ENCODE results near the gene TTC21A. TPM values are rescaled to one million over a fixed set of nuclear protein-coding genes. Genes with fewer than 3 reads are reported as not detected.
A peak's percentile ranks its signal among the peaks of the same experiment; 100 is the strongest.

The TTC21A gene
- total RNA-seq, 2 experiments from 2014 or later: 0.69 to 0.79 TPM

GRCh38 chr3:39180183-39180545 is 72.7 kb downstream of the TTC21A start:
- peaks cover 2% of the 10 kb centered on the region for H3K9me3 Mint-ChIP-seq
- intact Hi-C loops (cut with micrococcal nuclease): loop anchor here (5.0 kb wide), 1 partner anchor 33 kb away; no protein-coding TSS in a partner anchor
- peak; percentile 15 for ATAC-seq
- H3K36me3 Mint-ChIP-seq (ENCODE audit: low read depth): no peaks in the 10 kb centered on the region
- peak overlapping the region; percentile 16 for H3K27ac Mint-ChIP-seq
- no peak for TF ChIP-seq CTCF (IDR thresholded peaks at IDR 0.05)
- CTCF ChIA-PET: interaction anchor here (1.0 to 4.7 kb wide), 3 partner anchors 10 to 113 kb away, joined by 4 to 36 read pairs (median 29); no protein-coding TSS in a partner anchor
- POLR2A ChIA-PET: interaction anchor here (0.9 kb wide), 1 partner anchor 10 kb away, joined by 3 read pairs; no protein-coding TSS in a partner anchor
- peaks cover 54% of the 10 kb centered on the region for H3K4me1 Mint-ChIP-seq (ENCODE audit: low read depth)
- H3K27me3 Mint-ChIP-seq: no peaks in the 10 kb centered on the region
- H3K4me3 Mint-ChIP-seq: peak overlapping the region; percentile 69
- DNase-seq: peak; percentile 48

GRCh38 chr3:39180546-39181346 is 73.3 kb downstream of the TTC21A start:
- Mint-ChIP-seq H3K9me3 (no peaks in the 10 kb centered on the region), H3K4me3 (peak overlapping the region; percentile 69), H3K27ac (peak overlapping the region; percentile 71), H3K27me3 (no peaks in the 10 kb centered on the region), H3K36me3 (ENCODE audit: low read depth) (no peaks in the 10 kb centered on the region), H3K4me1 (ENCODE audit: low read depth) (peaks cover 52% of the 10 kb centered on the region)
- ChIA-PET CTCF (interaction anchor here (0.9 to 4.7 kb wide), 3 partner anchors 10 to 111 kb away, joined by 3 to 36 read pairs (median 29); no protein-coding TSS in a partner anchor), POLR2A (interaction anchor here (0.9 kb wide), 1 partner anchor 9 kb away, joined by 3 read pairs; no protein-coding TSS in a partner anchor)
- intact Hi-C loops (cut with micrococcal nuclease): loop anchor here (5.0 kb wide), 1 partner anchor 33 kb away; no protein-coding TSS in a partner anchor
- ATAC-seq (peak; percentile 79), DNase-seq (peak; percentile 92)
- TF ChIP-seq CTCF (IDR thresholded peaks at IDR 0.05): no peak

GRCh38 chr3:39181408-39182335 is 74.2 kb downstream of the TTC21A start:
- peak overlapping the region; percentile 71 for H3K27ac Mint-ChIP-seq
- H3K4me1 Mint-ChIP-seq (ENCODE audit: low read depth): peaks cover 43% of the 10 kb centered on the region
- POLR2A ChIA-PET: interaction anchor here (0.7 kb wide), 2 partner anchors 12 to 45 kb away, joined by 3 to 4 read pairs; no protein-coding TSS in a partner anchor
- CTCF ChIA-PET: interaction anchor here (0.6 to 1.2 kb wide), 5 partner anchors 9 to 110 kb away, joined by 3 to 7 read pairs (median 3); no protein-coding TSS in a partner anchor
- ATAC-seq (no peak), DNase-seq (no peak)
- intact Hi-C loops (cut with micrococcal nuclease): loop anchor here (5.0 kb wide), 1 partner anchor 34 kb away; no protein-coding TSS in a partner anchor
- no peaks in the 10 kb centered on the region for H3K27me3 Mint-ChIP-seq
- no peaks in the 10 kb centered on the region for H3K36me3 Mint-ChIP-seq (ENCODE audit: low read depth)
- no peaks in the 10 kb centered on the region for H3K9me3 Mint-ChIP-seq
- peak overlapping the region; percentile 59 for H3K4me3 Mint-ChIP-seq
- peak; percentile 33 for TF ChIP-seq CTCF (IDR thresholded peaks at IDR 0.05)

GRCh38 chr3:39183211-39184080 is 76.0 kb downstream of the TTC21A start:
- ChIA-PET CTCF (interaction anchor here (1.1 to 18.8 kb wide), 2 partner anchors 9 to 106 kb away, joined by 3 to 754 read pairs; partner anchors contain the start of gene XIRP1), POLR2A (interaction anchor here (0.8 kb wide), 1 partner anchor 10 kb away, joined by 4 read pairs; no protein-coding TSS in a partner anchor)
- no peak for TF ChIP-seq CTCF (IDR thresholded peaks at IDR 0.05)
- Mint-ChIP-seq H3K27ac (no peak overlapping the region), H3K36me3 (ENCODE audit: low read depth) (no peaks in the 10 kb centered on the region), H3K4me3 (no peak overlapping the region), H3K9me3 (no peaks in the 10 kb centered on the region), H3K4me1 (ENCODE audit: low read depth) (peaks cover 30% of the 10 kb centered on the region), H3K27me3 (no peaks in the 10 kb centered on the region)
- intact Hi-C loops (cut with micrococcal nuclease): loop anchor here (5.0 kb wide), 1 partner anchor 36 kb away; no protein-coding TSS in a partner anchor
- no peak for DNase-seq
- no peak for ATAC-seq

All from activated CD8-positive, alpha-beta T cell treated with anti-CD3 and anti-CD28 coated beads for 36 hours (primary cell).